Fibroblast of skin of left quadriceps (primary cell): ENCODE data around the gene FBXL17.

Source experiments
- DNase-seq, 2 experiments: peaks; one replicate each; pipeline ENCODE4 v3.0.0-alpha.2; 2013; ENCODE audit warnings: low read depth in 2 of 2

FBXL17 gene

GRCh38 chr5:108249785-108250426, 132.0 kb downstream of the FBXL17 start:
- DNase-seq: no peak

GRCh38 chr5:108249095-108249784, 132.7 kb downstream of the FBXL17 start:
- no peak for DNase-seq

- DNase-seq: no peak
Observed at GRCh38 chr5:108238936-108239887, 142.7 kb downstream of the FBXL17 start.

GRCh38 chr5:108238461-108238860, 143.4 kb downstream of the FBXL17 start:
- no peak for DNase-seq

- no peak for DNase-seq
Observed at GRCh38 chr5:108233617-108234155, 148.2 kb downstream of the FBXL17 start.

DNA sequence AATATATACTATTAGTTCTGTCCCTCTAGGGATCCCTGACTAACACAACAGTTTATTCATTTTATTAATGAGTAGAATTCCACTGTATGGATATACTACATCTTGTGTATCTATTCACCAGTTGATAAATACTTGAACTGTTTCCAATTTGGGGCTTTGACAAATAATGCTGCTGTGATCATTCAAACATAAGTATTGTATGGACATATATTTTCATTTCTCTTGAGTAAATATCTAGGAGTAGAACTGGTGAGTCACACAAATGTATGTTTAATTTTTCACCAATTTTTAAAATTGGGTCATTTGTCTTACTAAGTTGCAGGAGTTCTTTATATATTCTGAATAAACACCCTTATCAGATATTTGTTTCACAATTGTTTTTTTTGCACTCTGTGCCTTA, 149.1 kb downstream of the FBXL17 start:
- no peak for DNase-seq

DNA sequence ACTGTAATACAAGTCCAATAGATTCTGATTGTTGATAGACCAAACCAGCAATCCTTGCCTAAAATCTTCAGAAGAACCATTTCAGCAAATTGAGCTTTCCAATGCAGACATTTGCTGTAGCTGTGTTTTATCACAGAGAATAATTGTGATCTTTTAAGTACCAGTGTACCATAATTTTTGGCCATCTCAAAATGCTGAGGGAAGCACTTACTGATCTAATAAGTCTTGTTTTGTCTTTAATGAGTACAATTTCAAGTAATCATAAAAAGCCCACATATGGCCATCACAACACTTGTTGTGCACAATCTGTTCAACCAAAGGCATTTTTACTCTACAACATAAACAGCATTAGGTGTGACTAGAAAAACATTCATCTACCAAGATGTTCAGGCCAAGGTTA, 159.9 kb downstream of the FBXL17 start:
- DNase-seq: no peak

GRCh38 chr5:108220834-108221233, 161.1 kb downstream of the FBXL17 start:
- DNase-seq: no peak

GRCh38 chr5:108216890-108217289, 165.0 kb downstream of the FBXL17 start:
- peak in 1 of 2 experiments; percentile 7 for DNase-seq

DNA sequence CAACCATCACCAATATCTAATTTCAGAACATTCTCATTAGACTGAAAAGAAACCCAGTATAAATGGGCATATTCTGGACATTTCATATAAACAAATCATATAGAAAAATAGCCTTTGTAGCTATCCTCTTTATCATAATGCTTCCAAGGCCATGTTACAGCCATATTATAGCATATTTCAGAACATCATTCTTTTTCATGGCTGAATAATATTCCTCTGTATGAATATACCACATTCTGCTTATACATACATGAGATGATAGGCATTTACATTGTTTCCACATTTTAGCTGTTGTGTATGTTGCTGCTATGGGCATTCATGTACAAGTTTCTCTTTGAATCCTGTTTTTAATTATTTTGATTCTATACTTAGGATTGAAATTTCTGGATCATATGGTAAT, 167.0 kb downstream of the FBXL17 start:
- DNase-seq: no peak

- DNase-seq: no peak
Observed at GRCh38 chr5:108212775-108213346, 169.0 kb downstream of the FBXL17 start.

DNA sequence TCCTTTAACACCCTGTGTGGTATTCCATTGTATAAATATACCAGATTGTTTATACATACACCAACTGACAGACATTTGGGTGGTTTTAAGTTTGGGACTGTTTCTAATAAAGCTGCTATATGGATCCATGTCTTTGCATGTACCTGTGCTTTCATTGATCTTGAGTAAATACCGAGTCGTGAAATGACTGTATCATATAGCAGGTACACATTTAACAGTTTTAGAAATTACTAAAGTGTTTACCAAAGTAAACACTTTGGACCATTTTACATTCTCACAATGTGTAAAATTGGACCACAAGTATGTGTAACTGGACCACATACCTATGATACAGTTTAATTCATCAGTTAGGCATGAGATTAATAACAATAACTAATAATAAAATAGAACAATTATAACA, 175.2 kb downstream of the FBXL17 start:
- no peak for DNase-seq

DNA sequence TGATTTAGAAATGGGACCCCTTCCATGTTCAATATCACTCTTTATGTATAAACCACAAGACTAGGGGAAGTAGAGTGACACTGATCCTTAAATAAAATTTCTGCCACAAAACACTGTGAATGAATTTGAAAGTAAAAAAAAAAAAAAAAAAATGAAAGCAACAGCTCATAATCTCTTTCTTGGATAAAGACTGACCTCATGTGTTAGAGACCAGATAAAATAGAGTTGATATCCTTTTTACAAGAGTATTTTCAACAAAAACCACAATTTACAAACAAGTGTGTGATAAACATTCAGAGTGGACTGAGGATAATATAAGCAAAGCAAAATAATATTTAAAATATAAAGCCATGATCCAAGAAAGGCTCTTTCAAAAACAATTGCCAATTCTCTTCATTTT, 180.2 kb downstream of the FBXL17 start:
- no peak for DNase-seq

DNA sequence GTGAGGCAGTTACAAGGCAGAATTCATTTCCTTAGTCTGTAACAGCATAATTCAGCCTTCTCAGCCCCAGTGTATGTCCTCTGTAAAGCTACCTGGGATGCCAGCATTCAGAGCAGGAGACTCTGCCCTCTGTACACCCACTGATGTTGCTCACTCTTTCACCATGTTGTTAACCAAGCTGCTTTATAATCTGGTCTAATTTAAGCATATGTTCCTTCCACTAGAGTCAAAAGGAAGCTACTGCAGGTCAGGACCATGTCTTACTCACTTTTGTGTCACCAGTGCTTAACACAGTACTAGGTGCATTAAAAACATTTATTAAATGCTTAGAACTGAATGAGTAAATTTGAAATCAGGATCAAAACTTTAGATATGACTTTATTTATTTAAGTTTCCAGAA, 185.6 kb downstream of the FBXL17 start:
- DNase-seq: no peak

DNA sequence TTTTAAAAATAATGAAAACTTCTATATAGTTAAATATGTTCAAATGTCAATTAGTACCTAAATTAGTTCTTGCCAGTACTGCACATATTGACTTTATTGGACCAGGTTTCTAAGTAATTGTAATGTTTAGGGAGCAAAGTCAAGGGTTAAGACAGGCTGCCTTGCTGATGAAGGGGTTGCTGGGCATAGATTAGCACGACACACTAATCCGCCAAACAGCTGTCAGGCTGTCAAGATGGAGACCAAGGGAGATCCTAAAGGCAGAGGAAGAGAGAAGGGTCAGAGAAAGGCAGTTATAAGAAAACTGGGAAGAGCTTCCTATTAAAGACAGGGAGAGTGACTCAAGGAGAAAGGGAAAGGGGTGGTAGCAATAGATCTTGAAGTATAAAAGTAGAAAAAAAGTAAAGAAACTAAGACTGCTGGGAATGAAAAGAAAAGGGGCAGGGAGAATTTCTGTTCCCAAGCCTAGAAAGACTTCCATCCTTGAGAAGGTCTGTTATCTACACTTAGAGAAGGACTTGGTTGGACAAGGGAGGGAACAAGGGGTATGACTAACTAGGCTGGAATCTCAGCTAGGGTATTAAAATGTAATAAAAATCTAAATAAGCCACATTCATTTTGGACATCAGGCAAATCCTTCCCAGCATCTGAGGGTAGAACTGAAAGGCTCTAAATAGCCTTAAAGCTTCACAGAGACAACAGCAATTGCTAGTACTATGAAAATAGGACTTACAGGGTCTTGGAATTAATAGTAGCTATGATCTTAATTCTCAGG, 188.7 kb downstream of the FBXL17 start:
- peak; percentile 59 to 62 for DNase-seq

GRCh38 chr5:108184940-108185339, 197.0 kb downstream of the FBXL17 start:
- DNase-seq: no peak

DNA sequence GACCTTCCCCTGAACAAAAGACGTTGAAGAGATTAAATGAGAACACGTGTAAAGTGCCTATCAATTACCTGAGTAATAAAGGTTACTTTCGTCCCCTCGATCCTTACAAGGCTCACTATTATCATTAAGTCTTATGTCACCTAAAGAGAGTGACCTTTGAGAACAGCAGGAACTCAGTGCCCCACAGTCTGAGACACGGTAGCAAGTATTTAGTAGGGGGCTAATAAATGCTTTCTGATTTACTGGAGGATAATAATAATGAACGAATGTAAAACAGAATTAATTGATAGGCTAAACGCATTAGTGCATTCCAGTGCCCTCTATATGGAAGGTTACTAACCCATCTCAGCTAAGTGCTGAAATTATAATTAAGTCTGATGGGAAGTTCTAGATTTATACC, 199.9 kb downstream of the FBXL17 start:
- DNase-seq: no peak

DNA sequence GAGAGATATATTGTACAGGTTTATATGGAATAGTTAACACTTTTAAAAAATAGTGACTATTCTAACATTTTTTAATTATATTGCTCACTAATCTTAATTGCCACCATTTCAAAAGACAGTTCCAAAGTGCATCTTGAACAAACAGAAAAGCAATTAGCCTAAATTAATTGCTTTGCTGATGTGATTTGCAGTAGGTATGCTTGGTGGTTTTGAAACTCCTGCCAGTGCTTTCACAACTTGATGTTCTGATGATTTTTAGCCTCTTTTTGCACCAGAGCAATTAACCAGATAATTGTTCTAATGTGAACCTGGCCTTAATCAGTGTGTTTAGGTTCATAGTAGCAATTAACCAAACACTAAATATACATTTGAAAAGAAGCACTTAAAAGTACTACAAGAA, 207.6 kb downstream of the FBXL17 start:
- DNase-seq: no peak

- DNase-seq: no peak
Observed at GRCh38 chr5:108171759-108172158, 210.1 kb downstream of the FBXL17 start.

- DNase-seq: no peak
Observed at GRCh38 chr5:108168915-108169314, 213.0 kb downstream of the FBXL17 start.

GRCh38 chr5:108167174-108167573, 214.7 kb downstream of the FBXL17 start:
- no peak for DNase-seq
